ENCODE measurements around the gene RASL10A.
"Not testable (repeated sequence)": the region's sequence is repeated elsewhere in the genome, so short reads cannot be mapped to it uniquely, and the experiment has no call there.

The RASL10A gene

DNA sequence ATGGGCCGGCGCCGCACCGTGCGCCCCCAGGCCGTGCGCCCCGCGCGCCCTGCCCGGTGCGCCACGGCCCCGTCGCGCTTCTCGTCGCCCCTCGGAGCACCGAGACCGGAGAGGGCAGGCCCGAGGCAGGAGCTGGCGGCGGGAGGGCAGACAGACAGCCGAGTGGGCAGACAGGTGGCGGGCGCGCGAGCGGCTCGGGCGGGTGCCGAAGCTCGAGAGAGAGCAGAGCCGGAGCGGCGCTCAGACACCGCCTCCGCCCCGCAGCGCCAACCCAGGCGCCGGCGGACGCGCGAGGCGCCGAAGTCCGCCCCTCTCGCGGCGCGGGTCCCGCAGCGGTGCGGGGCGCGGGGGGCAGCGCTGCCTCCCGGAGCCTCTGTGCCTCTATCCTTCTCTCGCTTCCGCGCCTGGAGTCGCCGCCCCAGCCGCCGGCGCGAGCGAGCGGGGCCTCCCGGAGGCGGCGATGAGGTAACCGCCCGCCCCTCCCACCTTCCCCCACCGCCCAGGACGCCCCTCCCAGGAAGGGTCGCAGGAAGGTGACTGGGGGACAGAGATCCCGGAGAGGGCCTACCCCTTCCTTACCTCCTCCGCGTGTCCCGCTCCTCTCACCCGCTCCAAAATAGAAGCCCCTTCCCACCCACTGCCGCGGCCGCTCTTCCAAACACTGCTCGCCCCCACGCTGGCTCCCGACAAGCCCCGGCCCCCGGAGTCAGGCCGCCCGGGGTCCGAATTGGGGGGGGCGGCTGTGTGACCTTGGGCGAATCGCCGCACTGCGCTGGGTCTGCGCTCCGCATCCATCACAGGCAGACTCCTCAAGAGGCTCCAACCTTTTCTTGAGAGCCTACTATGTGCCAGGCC lies at the start of gene RASL10A:
RASL10A (minus strand) TSS at position 412 of the 855 bp plus-strand sequence. CDS start 451 bp downstream, outside the sequence.
- H3K36me3 Mint-ChIP-seq (ENCODE audit: low read depth): no peaks in the 10 kb centered on the region
- no peak within 1 kb of the TSS for H3K27ac Mint-ChIP-seq
- TF ChIP-seq, protein P1, sequence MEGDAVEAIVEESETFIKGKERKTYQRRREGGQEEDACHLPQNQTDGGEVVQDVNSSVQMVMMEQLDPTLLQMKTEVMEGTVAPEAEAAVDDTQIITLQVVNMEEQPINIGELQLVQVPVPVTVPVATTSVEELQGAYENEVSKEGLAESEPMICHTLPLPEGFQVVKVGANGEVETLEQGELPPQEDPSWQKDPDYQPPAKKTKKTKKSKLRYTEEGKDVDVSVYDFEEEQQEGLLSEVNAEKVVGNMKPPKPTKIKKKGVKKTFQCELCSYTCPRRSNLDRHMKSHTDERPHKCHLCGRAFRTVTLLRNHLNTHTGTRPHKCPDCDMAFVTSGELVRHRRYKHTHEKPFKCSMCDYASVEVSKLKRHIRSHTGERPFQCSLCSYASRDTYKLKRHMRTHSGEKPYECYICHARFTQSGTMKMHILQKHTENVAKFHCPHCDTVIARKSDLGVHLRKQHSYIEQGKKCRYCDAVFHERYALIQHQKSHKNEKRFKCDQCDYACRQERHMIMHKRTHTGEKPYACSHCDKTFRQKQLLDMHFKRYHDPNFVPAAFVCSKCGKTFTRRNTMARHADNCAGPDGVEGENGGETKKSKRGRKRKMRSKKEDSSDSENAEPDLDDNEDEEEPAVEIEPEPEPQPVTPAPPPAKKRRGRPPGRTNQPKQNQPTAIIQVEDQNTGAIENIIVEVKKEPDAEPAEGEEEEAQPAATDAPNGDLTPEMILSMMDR (IDR thresholded peaks at IDR 0.05): no peak
- peaks cover 50% of the 10 kb centered on the region for H3K27me3 Mint-ChIP-seq (ENCODE audit: low read depth, poor library complexity)
- H3K4me3 Mint-ChIP-seq: peak within 1 kb of the TSS; percentile 71
- peak; percentile 57 for DNase-seq
- H3K9me3 Mint-ChIP-seq: peaks cover 16% of the 10 kb centered on the region
- peaks cover 27% of the 10 kb centered on the region for H3K4me1 Mint-ChIP-seq

DNA sequence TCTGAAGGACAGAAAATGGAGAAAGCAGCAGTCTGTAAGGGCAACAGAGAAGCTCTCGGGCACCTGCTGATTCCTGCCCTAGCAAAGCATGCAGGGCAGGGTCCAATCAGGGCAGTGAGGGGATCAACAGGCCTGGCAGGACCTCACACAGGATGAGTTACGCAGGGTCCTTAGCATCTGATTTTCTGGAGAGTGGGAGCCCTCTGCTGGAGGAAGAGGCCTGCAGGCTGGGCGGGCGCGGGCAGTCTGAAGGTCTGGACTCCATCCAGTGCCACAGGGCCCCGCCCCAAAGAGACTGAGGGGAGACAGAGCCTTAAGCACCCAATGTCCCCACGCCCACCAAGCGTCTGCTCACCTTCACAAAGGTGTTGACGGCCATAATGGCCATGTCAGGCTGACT lies 44.0 kb upstream of the RASL10A start:
- TF ChIP-seq, protein P1 (IDR thresholded peaks at IDR 0.05): peak; percentile 51
- no peaks in the 10 kb centered on the region for H3K9me3 Mint-ChIP-seq
- no peak overlapping the region for H3K27ac Mint-ChIP-seq
- H3K4me1 Mint-ChIP-seq: peaks cover 14% of the 10 kb centered on the region
- no peaks in the 10 kb centered on the region for H3K27me3 Mint-ChIP-seq (ENCODE audit: low read depth, poor library complexity)
- peaks cover 31% of the 10 kb centered on the region for H3K36me3 Mint-ChIP-seq (ENCODE audit: low read depth)
- H3K4me3 Mint-ChIP-seq: no peak overlapping the region
- peak; percentile 57 for DNase-seq

- H3K4me1 Mint-ChIP-seq; H3K27me3 Mint-ChIP-seq (ENCODE audit: low read depth, poor library complexity); H3K27ac Mint-ChIP-seq; H3K4me3 Mint-ChIP-seq; H3K9me3 Mint-ChIP-seq; DNase-seq: not testable (repeated sequence)
- peaks cover 36% of the 10 kb centered on the region for H3K36me3 Mint-ChIP-seq (ENCODE audit: low read depth)
Measured at GRCh38 chr22:29357193-29357890, 41.8 kb upstream of the RASL10A start.

GRCh38 chr22:29353860-29354259 lies 38.4 kb upstream of the RASL10A start:
- DNase-seq: no peak
- Mint-ChIP-seq H3K9me3 (no peaks in the 10 kb centered on the region), H3K27ac (no peak overlapping the region), H3K4me1 (no peaks in the 10 kb centered on the region), H3K4me3 (no peak overlapping the region), H3K36me3 (ENCODE audit: low read depth) (peaks cover 38% of the 10 kb centered on the region), H3K27me3 (ENCODE audit: low read depth, poor library complexity) (no peaks in the 10 kb centered on the region)
- TF ChIP-seq, protein P1 (IDR thresholded peaks at IDR 0.05): no peak

GRCh38 chr22:29353286-29353685 lies 37.8 kb upstream of the RASL10A start:
- DNase-seq: no peak
- H3K27me3 Mint-ChIP-seq (ENCODE audit: low read depth, poor library complexity): no peaks in the 10 kb centered on the region
- H3K4me3 Mint-ChIP-seq: no peak overlapping the region
- peaks cover 42% of the 10 kb centered on the region for H3K36me3 Mint-ChIP-seq (ENCODE audit: low read depth)
- TF ChIP-seq, protein P1 (IDR thresholded peaks at IDR 0.05): no peak
- no peaks in the 10 kb centered on the region for H3K9me3 Mint-ChIP-seq
- H3K4me1 Mint-ChIP-seq: no peaks in the 10 kb centered on the region
- peak overlapping the region; percentile 82 for H3K27ac Mint-ChIP-seq

- Mint-ChIP-seq H3K4me3 (no peak overlapping the region), H3K27me3 (ENCODE audit: low read depth, poor library complexity) (peaks cover 1% of the 10 kb centered on the region), H3K4me1 (no peaks in the 10 kb centered on the region), H3K9me3 (no peaks in the 10 kb centered on the region), H3K27ac (peak overlapping the region; percentile 82), H3K36me3 (ENCODE audit: low read depth) (peaks cover 37% of the 10 kb centered on the region)
- no peak for DNase-seq
- TF ChIP-seq, protein P1 (IDR thresholded peaks at IDR 0.05): no peak
Measured at GRCh38 chr22:29352778-29353177, 37.3 kb upstream of the RASL10A start.
